HG03103 (cell line): ENCODE data around the gene KLHL29.

Experiments
- ATAC-seq: cut with Tn5 transposase; IDR thresholded peaks from one replicate; pipeline ENCODE4 v1.9.1; 2021; ENCODE audit warnings: low read depth; ENCODE audit not compliant: unreplicated experiment

KLHL29 gene

GRCh38 chr2:23585273-23586170 lies 200.5 kb downstream of the KLHL29 start:
- ATAC-seq = no peak

GRCh38 chr2:23586741-23587306 lies 201.8 kb downstream of the KLHL29 start:
- no peak for ATAC-seq

- no peak for ATAC-seq
Measured at GRCh38 chr2:23587341-23587880, 202.4 kb downstream of the KLHL29 start.

GRCh38 chr2:23588106-23588505 lies 203.1 kb downstream of the KLHL29 start:
- ATAC-seq = no peak

GRCh38 chr2:23588508-23589201 lies 203.7 kb downstream of the KLHL29 start:
- no peak for ATAC-seq

GRCh38 chr2:23589220-23589647 lies 204.3 kb downstream of the KLHL29 start:
- ATAC-seq = no peak

GRCh38 chr2:23589739-23590138 lies 204.8 kb downstream of the KLHL29 start:
- no peak for ATAC-seq

GRCh38 chr2:23590241-23590869 lies 205.4 kb downstream of the KLHL29 start:
- ATAC-seq = no peak

GRCh38 chr2:23591111-23591510 lies 206.1 kb downstream of the KLHL29 start:
- no peak for ATAC-seq

GRCh38 chr2:23592061-23592685 lies 207.2 kb downstream of the KLHL29 start:
- no peak for ATAC-seq

GRCh38 chr2:23592898-23593751 lies 208.1 kb downstream of the KLHL29 start:
- no peak for ATAC-seq

- ATAC-seq = no peak
Measured at GRCh38 chr2:23593752-23594459, 208.9 kb downstream of the KLHL29 start.

GRCh38 chr2:23594460-23594825 lies 209.5 kb downstream of the KLHL29 start:
- no peak for ATAC-seq

- ATAC-seq = no peak
Measured at GRCh38 chr2:23595021-23595420, 210.0 kb downstream of the KLHL29 start.

GRCh38 chr2:23595601-23596251 lies 210.7 kb downstream of the KLHL29 start:
- ATAC-seq = no peak

- ATAC-seq = no peak
Measured at GRCh38 chr2:23596316-23596885, 211.4 kb downstream of the KLHL29 start.

- ATAC-seq = no peak
Measured at GRCh38 chr2:23597687-23598086, 212.7 kb downstream of the KLHL29 start.

- no peak for ATAC-seq
Measured at GRCh38 chr2:23599006-23599405, 214.0 kb downstream of the KLHL29 start.
